HG03469 (cell line): ENCODE results near the gene SIAH3.

Experiments
- ATAC-seq: cut with Tn5 transposase; IDR thresholded peaks from one replicate; pipeline ENCODE4 v1.9.1; 2021; ENCODE audit warnings: mild to moderate bottlenecking, moderate library complexity, moderate number of reproducible peaks; ENCODE audit not compliant: unreplicated experiment

Gene SIAH3

GRCh38 chr13:45863709-45864590 lies 12.4 kb upstream of the SIAH3 start:
- no peak for ATAC-seq

GRCh38 chr13:45861322-45861721 lies 9.8 kb upstream of the SIAH3 start:
- no peak for ATAC-seq

- no peak for ATAC-seq
Observed at GRCh38 chr13:45860240-45860639, 8.7 kb upstream of the SIAH3 start.

GRCh38 chr13:45859705-45860104 lies 8.2 kb upstream of the SIAH3 start:
- no peak for ATAC-seq

- ATAC-seq = no peak
Observed at GRCh38 chr13:45852494-45852893, 941 bp upstream of the SIAH3 start.

- no peak for ATAC-seq
Observed at GRCh38 chr13:45851956-45852355, 403 bp upstream of the SIAH3 start.

DNA sequence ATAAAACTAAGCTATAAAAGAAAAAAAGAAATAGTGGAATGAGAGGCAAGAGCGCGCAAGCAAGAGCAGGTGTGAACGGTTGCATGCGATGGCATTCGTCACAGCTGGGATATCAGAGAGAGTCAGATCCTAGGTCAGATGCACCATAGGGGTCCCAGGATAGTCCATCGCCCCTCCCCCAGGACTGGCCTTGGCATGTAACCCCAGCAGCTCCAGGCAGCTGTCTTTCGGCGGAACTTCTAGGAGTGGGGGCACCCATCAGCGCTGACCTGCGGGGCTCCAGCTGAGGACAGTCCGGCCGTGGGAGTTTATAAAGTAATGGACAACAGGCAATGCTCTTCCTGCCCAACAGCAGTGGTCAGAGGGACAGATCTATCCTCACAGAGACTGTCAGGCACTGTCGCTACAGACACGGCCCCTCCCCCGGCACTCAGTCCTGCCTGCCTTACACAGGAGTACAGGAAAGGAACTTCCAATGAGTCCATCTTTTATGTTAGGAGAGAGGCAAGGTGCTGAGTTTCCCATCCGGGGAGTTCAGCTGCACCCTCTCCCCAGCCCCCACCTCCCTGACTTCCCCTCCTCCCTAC lies 1.4 kb downstream of the SIAH3 start:
- no peak for ATAC-seq

DNA sequence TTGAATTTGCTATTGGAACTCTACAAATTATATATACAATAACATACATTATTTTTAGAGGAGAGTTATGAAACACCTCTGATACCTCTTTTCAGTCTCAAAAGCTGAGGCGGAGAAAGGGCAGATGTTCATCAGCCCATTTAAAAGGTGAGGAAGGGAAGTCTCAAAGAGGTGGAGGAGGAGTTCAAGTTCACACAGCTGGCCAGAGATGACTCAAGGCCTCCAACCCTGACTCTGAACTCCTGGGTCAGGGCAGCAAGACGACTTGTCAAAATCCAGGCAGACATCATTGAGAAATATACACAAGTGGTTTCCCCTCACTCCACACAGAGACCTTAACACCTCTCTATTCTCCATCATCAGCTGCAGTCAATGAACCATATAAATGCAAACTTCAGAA lies 2.1 kb downstream of the SIAH3 start:
- no peak for ATAC-seq

DNA sequence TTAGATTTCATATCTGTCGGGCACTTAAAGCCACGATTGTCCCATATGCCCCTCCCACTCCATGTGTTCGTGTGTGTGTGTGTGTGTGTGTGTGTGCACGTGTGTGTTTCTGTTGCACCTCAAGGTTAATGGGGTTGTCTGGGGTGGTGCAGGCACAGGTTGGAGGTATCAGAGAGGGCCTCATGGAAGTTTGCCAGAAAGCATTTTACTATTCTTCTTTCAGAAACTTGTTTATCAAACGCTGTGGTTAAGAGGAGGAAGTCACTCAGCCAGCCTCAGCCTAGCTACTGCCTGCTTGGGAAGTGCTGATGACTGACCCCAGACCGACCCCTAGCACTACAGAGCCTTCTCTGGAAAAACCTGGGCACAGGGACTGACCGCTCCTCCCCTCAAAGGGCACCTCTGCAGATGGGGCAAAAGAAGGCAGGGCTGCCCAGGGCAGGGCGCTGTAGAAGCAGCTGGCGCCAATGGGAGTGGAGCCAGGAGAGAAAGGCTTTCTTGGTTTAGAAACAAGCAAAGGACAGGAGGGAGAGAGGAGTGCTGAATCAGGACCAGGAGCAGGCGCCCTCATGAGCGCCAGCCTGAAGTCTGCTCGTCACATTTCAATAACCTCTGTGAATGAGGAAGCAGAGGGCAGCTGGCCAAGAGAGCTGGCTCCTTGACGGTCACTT lies 3.9 kb downstream of the SIAH3 start:
- ATAC-seq = no peak

GRCh38 chr13:45846681-45847080 lies 4.9 kb downstream of the SIAH3 start:
- ATAC-seq = no peak

DNA sequence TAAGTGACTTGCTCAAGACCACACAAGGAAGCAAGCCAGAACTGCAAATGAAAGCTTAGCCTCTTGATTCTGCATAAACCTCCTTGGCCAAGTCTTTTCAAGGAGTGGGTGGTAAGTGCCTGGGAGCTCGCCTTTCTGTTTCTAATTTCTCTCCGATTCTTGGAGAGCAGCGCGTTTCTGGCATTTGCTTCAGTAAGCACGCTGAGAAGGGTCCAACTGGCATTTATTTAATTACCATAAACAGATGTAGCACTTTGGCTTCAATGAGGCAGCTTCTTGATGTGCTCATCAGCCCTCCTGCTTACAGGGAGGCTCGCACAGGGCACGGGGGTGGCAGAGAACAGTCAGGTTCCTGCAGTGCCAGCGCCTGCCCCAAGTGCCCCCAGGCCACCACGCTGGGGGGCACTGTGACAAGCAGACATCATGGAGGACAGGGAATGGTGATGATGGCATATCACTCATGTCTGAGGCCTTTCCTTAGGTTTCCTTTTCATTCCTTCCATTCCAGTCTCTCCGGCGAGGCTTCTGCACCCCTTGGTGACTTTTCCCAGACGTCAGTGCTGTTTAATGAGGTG lies 13.3 kb downstream of the SIAH3 start:
- ATAC-seq = no peak

DNA sequence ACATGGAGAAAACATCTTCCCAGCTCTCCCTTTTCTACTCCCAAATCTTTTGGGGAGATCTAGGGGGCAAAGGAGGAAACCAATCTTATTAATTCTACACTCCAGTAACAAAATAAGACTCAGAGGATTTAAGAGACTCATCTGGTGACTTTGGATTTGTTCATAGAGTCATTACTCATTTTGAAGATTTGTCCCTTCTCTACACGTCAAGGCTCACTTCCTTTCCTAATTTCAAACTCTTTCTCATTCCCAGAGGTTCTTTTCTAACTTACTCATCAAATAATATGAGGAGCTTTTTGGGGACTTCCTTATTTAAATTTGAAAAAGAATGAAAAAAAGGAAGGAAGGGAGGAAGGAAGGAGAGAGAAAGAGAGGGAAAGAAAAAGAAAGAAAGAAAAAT lies 14.4 kb downstream of the SIAH3 start:
- ATAC-seq = no peak

DNA sequence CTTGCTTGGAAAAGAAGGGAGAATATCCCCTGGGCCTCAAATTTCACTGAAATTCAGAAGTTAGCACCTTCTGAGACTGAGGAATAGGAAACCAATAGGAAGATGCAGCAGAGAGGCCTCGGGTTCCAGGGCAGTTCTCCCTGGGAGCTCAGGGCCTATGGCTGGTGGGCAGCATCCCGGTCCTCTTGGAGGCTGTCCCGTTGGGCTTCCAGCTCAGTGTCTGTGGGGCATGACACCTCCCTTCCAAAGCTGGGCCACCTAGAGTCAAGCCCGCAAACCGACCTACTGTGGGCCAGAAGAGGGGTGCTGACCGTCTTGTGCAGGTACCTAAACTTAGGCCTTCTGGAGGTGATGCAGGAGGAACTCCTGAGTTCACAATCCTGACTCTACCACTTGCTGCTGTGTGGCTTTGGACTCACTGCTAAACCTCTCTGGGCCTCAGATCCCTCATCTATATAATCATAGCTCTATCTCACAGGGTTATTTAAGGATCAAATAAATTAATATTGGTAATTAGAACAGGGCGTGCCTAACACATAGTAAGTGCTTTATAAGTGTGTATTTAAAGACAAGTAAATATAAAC lies 17.1 kb downstream of the SIAH3 start:
- no peak for ATAC-seq

DNA sequence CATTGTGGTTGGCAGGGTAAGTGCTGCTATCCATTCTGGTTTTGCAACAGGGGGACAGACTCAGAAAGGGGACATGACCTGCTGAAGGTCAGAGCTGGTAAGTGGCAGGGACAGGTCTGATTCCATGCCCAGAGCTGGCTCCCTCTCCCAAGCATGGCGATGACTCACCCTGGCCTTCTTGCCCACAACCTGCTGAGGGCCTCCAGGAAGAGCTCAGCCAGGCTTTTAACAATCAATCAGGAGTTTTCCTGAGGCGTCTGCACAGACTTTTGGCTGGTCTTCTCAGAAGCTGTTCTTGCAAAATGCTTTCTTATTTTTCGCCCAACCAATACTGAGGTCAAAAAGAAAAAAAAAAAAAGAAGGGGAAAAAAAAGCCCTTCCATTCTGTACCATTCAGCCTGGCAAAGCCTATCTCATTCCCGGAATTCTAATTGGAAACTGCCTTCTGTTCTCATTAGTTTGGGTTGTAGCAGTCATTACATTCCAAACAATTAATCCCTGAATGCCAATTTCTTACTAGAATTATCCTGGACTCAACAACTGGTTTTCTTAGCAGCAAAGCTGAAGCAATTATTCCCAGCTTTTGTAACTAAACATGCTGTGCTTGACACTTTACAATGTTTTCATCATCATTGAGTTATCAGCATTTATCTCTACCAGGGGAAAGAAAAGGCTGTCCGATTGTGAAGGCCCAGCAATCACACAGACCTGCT lies 17.7 kb downstream of the SIAH3 start:
- no peak for ATAC-seq

DNA sequence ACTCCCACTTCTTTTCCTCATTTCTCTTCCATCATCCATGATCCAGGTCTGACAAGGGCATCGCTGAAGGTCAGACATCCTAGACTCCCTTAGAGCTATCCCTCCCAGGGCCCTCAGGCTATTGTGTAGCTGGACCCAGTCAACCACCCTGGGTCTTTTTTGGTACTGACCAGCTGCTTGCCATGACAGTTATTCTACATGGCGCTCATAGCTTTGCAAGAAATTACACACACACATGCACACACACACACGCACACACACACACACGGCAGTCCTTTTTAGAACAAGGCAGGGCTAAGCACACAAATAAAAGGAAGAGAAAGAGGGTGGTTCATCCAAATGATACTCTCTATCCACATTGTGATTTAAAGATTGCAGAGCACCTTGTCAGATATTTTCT lies 18.3 kb downstream of the SIAH3 start:
- no peak for ATAC-seq

DNA sequence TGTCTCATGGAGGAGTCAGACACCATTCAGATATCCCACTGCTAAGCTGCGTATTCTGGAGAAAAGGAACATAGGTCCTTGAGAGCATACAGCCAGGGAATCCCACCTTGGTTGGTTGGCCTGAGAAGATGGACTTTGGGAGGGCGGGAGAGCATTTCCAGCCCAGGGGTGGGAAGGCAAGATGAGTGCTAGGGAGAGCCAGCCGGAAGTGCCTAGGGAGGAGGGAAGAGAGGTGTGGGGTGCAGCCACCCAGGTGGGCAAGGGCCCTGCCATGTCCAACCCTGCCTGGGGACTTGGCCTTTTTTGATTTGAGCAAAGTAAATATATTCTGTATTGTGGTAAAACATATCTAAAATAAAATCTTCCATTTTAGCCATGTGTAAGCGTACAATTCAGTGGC lies 19.7 kb downstream of the SIAH3 start:
- ATAC-seq = no peak

DNA sequence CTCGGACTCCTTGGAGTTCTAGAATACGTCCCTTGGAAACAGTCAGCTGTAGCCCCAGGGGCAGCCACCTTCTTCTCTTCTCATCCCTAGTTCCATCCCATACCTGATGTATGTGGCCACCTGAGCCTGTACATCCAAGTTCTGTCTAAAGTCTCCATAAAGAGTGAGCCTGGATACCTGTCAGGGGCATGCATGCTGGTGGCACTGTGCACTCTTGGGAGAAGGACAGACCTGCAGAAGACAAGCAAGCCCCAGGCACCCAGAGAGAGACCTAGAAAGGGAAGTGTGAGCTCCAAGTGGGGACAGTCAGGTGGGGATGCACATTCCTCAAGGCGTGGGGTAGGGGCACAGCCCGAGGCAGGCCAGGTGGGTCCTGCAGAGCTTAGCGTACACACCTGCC lies 21.4 kb downstream of the SIAH3 start:
- no peak for ATAC-seq

DNA sequence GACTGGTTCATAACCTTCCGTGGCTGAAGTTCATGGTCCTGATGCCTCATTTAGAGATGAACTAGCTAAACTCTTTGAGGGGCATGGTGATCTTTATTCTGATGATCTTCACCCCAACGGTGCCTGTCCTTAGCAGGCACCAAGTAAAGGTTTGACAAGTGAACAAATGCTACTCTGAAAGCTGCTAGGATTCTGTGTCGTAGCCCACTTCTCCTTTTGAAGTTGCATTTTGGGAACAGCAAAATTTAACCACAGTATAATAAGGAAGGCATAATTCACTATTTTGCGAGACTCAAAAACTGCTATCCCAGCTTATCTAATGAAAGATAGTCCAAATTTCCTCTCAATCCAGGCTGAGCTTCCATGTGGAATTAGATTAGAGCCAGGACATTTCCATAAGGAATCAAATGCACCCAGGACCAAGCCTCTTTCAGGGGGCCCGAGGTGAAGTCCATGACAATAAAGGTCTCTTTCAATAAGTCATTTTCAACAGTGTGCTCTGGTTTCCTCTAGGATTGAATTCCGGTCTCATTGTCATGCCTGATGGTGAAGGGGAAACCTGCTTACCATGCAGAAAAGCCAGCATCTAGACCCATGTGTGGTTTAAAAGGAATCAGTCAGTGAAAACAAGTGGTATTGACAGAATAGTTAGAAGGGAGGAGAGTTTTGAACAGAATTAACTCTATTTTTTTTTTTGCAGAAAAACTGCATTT lies 23.1 kb downstream of the SIAH3 start:
- no peak for ATAC-seq

GRCh38 chr13:45827318-45827717 lies 24.2 kb downstream of the SIAH3 start:
- ATAC-seq = no peak

- no peak for ATAC-seq
Observed at GRCh38 chr13:45826731-45827130, 24.8 kb downstream of the SIAH3 start.
